Spleen (tissue), 11 donors: ENCODE data around the gene RPTOR. TPM values are rescaled to one million over a fixed set of nuclear protein-coding genes. Genes with fewer than 3 reads are reported as not detected.

Experiments used
- DNase-seq: peaks from one replicate; pipeline ENCODE4 v3.0.0-alpha.2; 2020
- H3K27ac ChIP-seq, 8 donors: fragments of 200-600 bp; sonication (generic) in 7 of 8; 1 replicate in 4 of 8; 2 replicates in 4 of 8; pipeline versions ENCODE4 v1.5.0 to v1.8.0; 2016 to 2021; ENCODE audit warnings: inconsistent platforms in 4 of 8, mild to moderate bottlenecking in 4 of 8, moderate library complexity in 1 of 8
- H3K27me3 ChIP-seq, 7 donors: fragments of 200-600 bp; sonication (generic) in 6 of 7; replicated peaks in 1 of 7; 1 replicate in 4 of 7; 2 replicates in 3 of 7; pipeline versions ENCODE4 v1.5.0 to v1.8.0; 2016 to 2021; ENCODE audit warnings: inconsistent platforms in 3 of 7, mild to moderate bottlenecking in 1 of 7
- H3K36me3 ChIP-seq, 6 donors: fragments of 200-600 bp; sonication (generic) in 5 of 6; 1 replicate in 4 of 6; 2 replicates in 2 of 6; pipeline versions ENCODE4 v1.5.0 to v1.8.0; 2016 to 2021; ENCODE audit warnings: inconsistent platforms in 2 of 6
- H3K4me1 ChIP-seq, 6 donors: fragments of 200-600 bp; sonication (generic) in 5 of 6; 1 replicate in 3 of 6; 2 replicates in 3 of 6; pipeline versions ENCODE4 v1.5.0 to v1.8.0; 2016 to 2021; ENCODE audit warnings: inconsistent platforms in 3 of 6
- H3K4me3 ChIP-seq, 8 donors: fragments of 200-600 bp; sonication (generic) in 7 of 8; 1 replicate in 4 of 8; 2 replicates in 4 of 8; pipeline versions ENCODE4 v1.5.0 to v1.8.0; 2016 to 2021; ENCODE audit warnings: inconsistent platforms in 4 of 8, mild to moderate bottlenecking in 4 of 8, moderate library complexity in 2 of 8
- H3K9me3 ChIP-seq, 8 donors: fragments of 200-600 bp; sonication (generic) in 7 of 8; 1 replicate in 4 of 8; 2 replicates in 4 of 8; pipeline versions ENCODE4 v1.5.0 to v1.8.0; 2016 to 2021; ENCODE audit warnings: inconsistent platforms in 4 of 8
- CTCF ChIP-seq, 11 experiments: fragments of 200-600 bp in 7 of 11; fragments of 450-650 bp in 4 of 11; sonication (generic) in 4 of 11; IDR thresholded peaks in 8 of 11; conservative IDR thresholded peaks in 3 of 11; 1 replicate in 7 of 11; 2 replicates in 4 of 11; pipeline versions ENCODE4 v1.4.0 to v1.8.0; 2016 to 2021; ENCODE audit warnings: antibody characterized with exemption in 11 of 11, inconsistent platforms in 4 of 11, mild to moderate bottlenecking in 1 of 11
- POLR2A ChIP-seq, 3 donors: fragments of 450-650 bp; IDR thresholded peaks; one replicate each; pipeline ENCODE4 v1.5.1; 2017; ENCODE audit warnings: antibody characterized with exemption in 3 of 3, mild to moderate bottlenecking in 1 of 3
- POLR2AphosphoS5 ChIP-seq, 3 donors: sonication (generic); formaldehyde crosslinking; IDR thresholded peaks; one replicate each; pipeline ENCODE4 v1.5.1; 2017; ENCODE audit warnings: antibody characterized with exemption in 3 of 3
- WGBS, 5 donors: extraction: QIAGEN DNeasy Blood & Tissue Kit in 3 of 5; methylation state at CpG; one replicate each; pipeline versions ENCODE4 v1.1.5 to v1.1.7; 2013 to 2018; 5-methylcytosine and 5-hydroxymethylcytosine counted together
- intact Hi-C: fragments of 100-400 bp; cut with DNase I; formaldehyde crosslinking; loops from one replicate; pipeline ENCODE4 v1.15.0; 2023; ENCODE audit warnings: low total_unique reads
- polyA plus RNA-seq, 3 donors: library from polyadenylated mRNA; stranded (reverse); fragments of 200-250 nt; gene quantifications; one replicate each; pipeline ENCODE4 v1.2.1, GENCODE V29; 2013
- total RNA-seq, 7 donors: library from RNA; depleted of rRNA in 3 of 7; stranded (reverse); fragments of >200 nt in 3 of 7; fragmentation: NEBNext Ultra II Directional in 4 of 7; extraction: Animal tissue kit (Norgen Biotek cat#: 25700) in 4 of 7; gene quantifications; one replicate each; pipeline versions ENCODE4 v1.1.0 to v1.2.1, GENCODE V29; 2016 to 2021
- donor health status: healthy with polysubstance abuse.
- donor health status: DM: no; HTN: no; CAD: no; lungs with moderate emphysema.
- donor health status: DM: no; HTN: no; CAD: no.
- donor health status: Bipolar disorder and iron deficiency.
- donor health status: healthy.
- donor health status: DM: no; HTN: no; CAD: no.
- donor health status: DM: yes; HTN: yes; CAD: no.

RPTOR gene
- total and polyA plus RNA-seq, 10 donors, result 3.1 to 61.2 (median 40.7) TPM

- no peaks in the 10 kb centered on the region for H3K27me3 ChIP-seq
- 93 to 98% (median 97%) methylated on average over 10 of the region's 10 CpGs for WGBS, 5 donors
Observed at GRCh38 chr17:80716986-80717719, 172.5 kb downstream of the RPTOR start.

GRCh38 chr17:80717720-80718083 lies 173.1 kb downstream of the RPTOR start:
- no peaks in the 10 kb centered on the region for H3K9me3 ChIP-seq
- H3K4me1 ChIP-seq, result peaks cover 0 to 24% (median 7%) of the 10 kb centered on the region in 6 donors
- no peaks in the 10 kb centered on the region for H3K27me3 ChIP-seq
- 93 to 97% (median 96%) methylated on average over 7 of the region's 7 CpGs for WGBS, 5 donors
- no peak for DNase-seq
- no peak for TF ChIP-seq POLR2AphosphoS5 (IDR thresholded peaks at IDR 0.05)
- no peak for TF ChIP-seq POLR2A (IDR thresholded peaks at IDR 0.05)
- TF ChIP-seq CTCF (IDR thresholded peaks at IDR 0.05 in 8 of 11, conservative IDR thresholded peaks at IDR 0.05 in 3 of 11), result no peak
- H3K27ac ChIP-seq, result no peak overlapping the region
- no peak overlapping the region for H3K4me3 ChIP-seq
- intact Hi-C loops, result no loop called here
- H3K36me3 ChIP-seq, result no peaks in the 10 kb centered on the region

More at GRCh38 chr17:80716986-80717719, 172.5 kb downstream of the RPTOR start:
- no peak for TF ChIP-seq CTCF (IDR thresholded peaks at IDR 0.05 in 8 of 11, conservative IDR thresholded peaks at IDR 0.05 in 3 of 11)
- no peak for TF ChIP-seq POLR2AphosphoS5 (IDR thresholded peaks at IDR 0.05)
- TF ChIP-seq POLR2A (IDR thresholded peaks at IDR 0.05), result no peak
- H3K36me3 ChIP-seq, result no peaks in the 10 kb centered on the region
- H3K27ac ChIP-seq, result no peak overlapping the region
- no peak overlapping the region for H3K4me3 ChIP-seq
- intact Hi-C loops, result no loop called here
- no peak for DNase-seq
- peaks cover 0 to 18% (median 7%) of the 10 kb centered on the region in 6 donors for H3K4me1 ChIP-seq
- no peaks in the 10 kb centered on the region for H3K9me3 ChIP-seq

- H3K27ac ChIP-seq, result no peak overlapping the region
- 87 to 92% (median 90%) methylated on average over 4 of the region's 4 CpGs for WGBS, 5 donors
- H3K4me1 ChIP-seq, result peaks cover 0 to 24% (median 7%) of the 10 kb centered on the region in 6 donors
- TF ChIP-seq POLR2AphosphoS5 (IDR thresholded peaks at IDR 0.05), result no peak
- no peak for TF ChIP-seq CTCF (IDR thresholded peaks at IDR 0.05 in 8 of 11, conservative IDR thresholded peaks at IDR 0.05 in 3 of 11)
- no peak for TF ChIP-seq POLR2A (IDR thresholded peaks at IDR 0.05)
- intact Hi-C loops, result no loop called here
- DNase-seq, result no peak
- H3K27me3 ChIP-seq, result no peaks in the 10 kb centered on the region
- no peak overlapping the region for H3K4me3 ChIP-seq
- no peaks in the 10 kb centered on the region for H3K36me3 ChIP-seq
- no peaks in the 10 kb centered on the region for H3K9me3 ChIP-seq
Observed at GRCh38 chr17:80718428-80718827, 173.8 kb downstream of the RPTOR start.

- 87 to 94% (median 91%) methylated on average over 9 of the region's 9 CpGs for WGBS, 5 donors
- no peak overlapping the region for H3K27ac ChIP-seq
- H3K27me3 ChIP-seq, result no peaks in the 10 kb centered on the region
- no peak for TF ChIP-seq CTCF (IDR thresholded peaks at IDR 0.05 in 8 of 11, conservative IDR thresholded peaks at IDR 0.05 in 3 of 11)
- TF ChIP-seq POLR2AphosphoS5 (IDR thresholded peaks at IDR 0.05), result no peak
- no peak for TF ChIP-seq POLR2A (IDR thresholded peaks at IDR 0.05)
- no peak overlapping the region for H3K4me3 ChIP-seq
- H3K4me1 ChIP-seq, result peaks cover 0 to 27% (median 7%) of the 10 kb centered on the region in 6 donors
- H3K36me3 ChIP-seq, result no peaks in the 10 kb centered on the region
- DNase-seq, result no peak
- intact Hi-C loops, result no loop called here
- no peaks in the 10 kb centered on the region for H3K9me3 ChIP-seq
Observed at GRCh38 chr17:80719449-80719848, 174.8 kb downstream of the RPTOR start.
